Body of pancreas (tissue), 4 donors: ENCODE data around the gene CAMTA1.

ENCODE experiments used
- CTCF ChIP-seq, 7 experiments: fragments of 450-650 bp in 4 of 7; fragments of 200-600 bp in 3 of 7; sonication (generic) in 3 of 7; IDR thresholded peaks; one replicate each; pipeline ENCODE4 v1.5.1; 2016 to 2019; ENCODE audit warnings: antibody characterized with exemption in 7 of 7
- POLR2A ChIP-seq, 3 donors: fragments of 450-650 bp; IDR thresholded peaks; one replicate each; pipeline ENCODE4 v1.6.1; 2016; ENCODE audit warnings: antibody characterized with exemption in 3 of 3, mild to moderate bottlenecking in 2 of 3

GRCh38 chr1:7592120-7592798 lies 807.0 kb downstream of the CAMTA1 start:
- TF ChIP-seq CTCF (IDR thresholded peaks at IDR 0.05) (no peak), POLR2A (IDR thresholded peaks at IDR 0.05) (no peak)
